Astrocyte of the cerebellum (primary cell): ENCODE results near the gene MEGF11.

Experiments used
- DNase-seq: peaks from one replicate; pipeline ENCODE4 v3.0.0-alpha.2; 2011; ENCODE audit warnings: low read depth
- H3K4me3 ChIP-seq: 2 replicates; pipeline ENCODE4 v1.5.1; 2011; ENCODE audit warnings: mild to moderate bottlenecking, low read depth, low read length, moderate library complexity
- CTCF ChIP-seq: IDR thresholded peaks from 2 replicates; pipeline ENCODE4 v1.5.1; 2012; ENCODE audit warnings: low read length, low read depth, moderate library complexity, mild to moderate bottlenecking; ENCODE audit errors: missing control alignments
- in situ Hi-C: cut with HindIII; loops from 2 replicates; pipeline ENCODE4 v1.10.0; 2017; ENCODE audit warnings: low sequenced_read_pairs

MEGF11 gene

GRCh38 chr15:66172324-66172980 is 81.1 kb downstream of the MEGF11 start:
- no peak for TF ChIP-seq CTCF
- H3K4me3 ChIP-seq: no peak overlapping the region
- in situ Hi-C loops: no loop called here
- no peak for DNase-seq

GRCh38 chr15:66171841-66172240 is 81.7 kb downstream of the MEGF11 start:
- H3K4me3 ChIP-seq: no peak overlapping the region
- in situ Hi-C loops: no loop called here
- no peak for TF ChIP-seq CTCF
- DNase-seq: no peak

- no peak for DNase-seq
- in situ Hi-C loops: no loop called here
- H3K4me3 ChIP-seq: no peak overlapping the region
- no peak for TF ChIP-seq CTCF
These were observed 82.8 kb downstream of the MEGF11 start for GRCh38 chr15:66170716-66171115.

- in situ Hi-C loops: no loop called here
- TF ChIP-seq CTCF: no peak
- DNase-seq: no peak
- H3K4me3 ChIP-seq: no peak overlapping the region
These were observed 83.5 kb downstream of the MEGF11 start for GRCh38 chr15:66170042-66170441.

GRCh38 chr15:66169625-66170024 is 83.9 kb downstream of the MEGF11 start:
- TF ChIP-seq CTCF: no peak
- no peak for DNase-seq
- H3K4me3 ChIP-seq: no peak overlapping the region
- in situ Hi-C loops: no loop called here

- no peak overlapping the region for H3K4me3 ChIP-seq
- no peak for TF ChIP-seq CTCF
- DNase-seq: no peak
- in situ Hi-C loops: no loop called here
These were observed 84.5 kb downstream of the MEGF11 start for GRCh38 chr15:66169023-66169422.
